HG03565 (cell line): ENCODE measurements around the gene MNX1.
A peak's percentile ranks its signal among the peaks of the same experiment; 100 is the strongest.

Source experiments
- ATAC-seq: cut with Tn5 transposase; IDR thresholded peaks from one replicate; pipeline ENCODE4 v1.9.1; 2021; ENCODE audit warnings: mild to moderate bottlenecking, moderate library complexity; ENCODE audit not compliant: unreplicated experiment

The MNX1 gene

GRCh38 chr7:157010588-157011332 is at the start of gene MNX1:
MNX1 (minus strand) TSS chr7:157010663; CDS start chr7:157010350, 313 bp downstream.
- peak; percentile 67 for ATAC-seq

- no peak for ATAC-seq
These were observed 49.1 kb upstream of the MNX1 start for GRCh38 chr7:157059534-157059933.

- no peak for ATAC-seq
These were observed 48.2 kb upstream of the MNX1 start for GRCh38 chr7:157058701-157059100.

- ATAC-seq, result no peak
These were observed 47.6 kb upstream of the MNX1 start for GRCh38 chr7:157058068-157058467.

GRCh38 chr7:157056957-157057902 is 46.8 kb upstream of the MNX1 start:
- no peak for ATAC-seq

- ATAC-seq, result no peak
These were observed 45.8 kb upstream of the MNX1 start for GRCh38 chr7:157056246-157056645.

GRCh38 chr7:157054927-157055326 is 44.5 kb upstream of the MNX1 start:
- ATAC-seq, result no peak

GRCh38 chr7:157053118-157053517 is 42.7 kb upstream of the MNX1 start:
- ATAC-seq, result no peak

- ATAC-seq, result no peak
These were observed 36.7 kb upstream of the MNX1 start for GRCh38 chr7:157047148-157047547.

GRCh38 chr7:157046681-157047080 is 36.2 kb upstream of the MNX1 start:
- ATAC-seq, result no peak

GRCh38 chr7:157044943-157045660 is 34.6 kb upstream of the MNX1 start:
- ATAC-seq, result no peak

- no peak for ATAC-seq
These were observed 33.8 kb upstream of the MNX1 start for GRCh38 chr7:157044147-157044687.

GRCh38 chr7:157043745-157044144 is 33.3 kb upstream of the MNX1 start:
- ATAC-seq, result no peak

- ATAC-seq, result no peak
These were observed 31.2 kb upstream of the MNX1 start for GRCh38 chr7:157041514-157042277.

- ATAC-seq, result no peak
These were observed 30.5 kb upstream of the MNX1 start for GRCh38 chr7:157041004-157041403.

- no peak for ATAC-seq
These were observed 27.2 kb upstream of the MNX1 start for GRCh38 chr7:157037635-157038034.

GRCh38 chr7:157037028-157037427 is 26.6 kb upstream of the MNX1 start:
- no peak for ATAC-seq

GRCh38 chr7:157035979-157036378 is 25.5 kb upstream of the MNX1 start:
- no peak for ATAC-seq

GRCh38 chr7:157035302-157035701 is 24.8 kb upstream of the MNX1 start:
- ATAC-seq, result no peak
